ENCODE measurements around the gene TNNI3K. TPM values are rescaled to one million over a fixed set of nuclear protein-coding genes. Genes with fewer than 3 reads are reported as not detected.

Gene TNNI3K
- polyA plus RNA-seq, 1 experiment, result not detected

- H3K4me3 ChIP-seq (ENCODE audit: low read depth, low read length), result no peak overlapping the region
- no peaks in the 10 kb centered on the region for H3K27me3 ChIP-seq (ENCODE audit: control insufficient read depth, insufficient read depth, low read length)
- ChIA-PET POLR2A (no interaction called here), CTCF (interaction anchor here (1.6 kb wide), 1 partner anchor 10 kb away, joined by 4 read pairs; no protein-coding TSS in a partner anchor)
- TF ChIP-seq, protein P1, sequence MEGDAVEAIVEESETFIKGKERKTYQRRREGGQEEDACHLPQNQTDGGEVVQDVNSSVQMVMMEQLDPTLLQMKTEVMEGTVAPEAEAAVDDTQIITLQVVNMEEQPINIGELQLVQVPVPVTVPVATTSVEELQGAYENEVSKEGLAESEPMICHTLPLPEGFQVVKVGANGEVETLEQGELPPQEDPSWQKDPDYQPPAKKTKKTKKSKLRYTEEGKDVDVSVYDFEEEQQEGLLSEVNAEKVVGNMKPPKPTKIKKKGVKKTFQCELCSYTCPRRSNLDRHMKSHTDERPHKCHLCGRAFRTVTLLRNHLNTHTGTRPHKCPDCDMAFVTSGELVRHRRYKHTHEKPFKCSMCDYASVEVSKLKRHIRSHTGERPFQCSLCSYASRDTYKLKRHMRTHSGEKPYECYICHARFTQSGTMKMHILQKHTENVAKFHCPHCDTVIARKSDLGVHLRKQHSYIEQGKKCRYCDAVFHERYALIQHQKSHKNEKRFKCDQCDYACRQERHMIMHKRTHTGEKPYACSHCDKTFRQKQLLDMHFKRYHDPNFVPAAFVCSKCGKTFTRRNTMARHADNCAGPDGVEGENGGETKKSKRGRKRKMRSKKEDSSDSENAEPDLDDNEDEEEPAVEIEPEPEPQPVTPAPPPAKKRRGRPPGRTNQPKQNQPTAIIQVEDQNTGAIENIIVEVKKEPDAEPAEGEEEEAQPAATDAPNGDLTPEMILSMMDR (IDR thresholded peaks at IDR 0.05; ENCODE audit: insufficient read depth, low read depth, low read length), result no peak
- H3K36me3 ChIP-seq (ENCODE audit: control insufficient read depth, insufficient read depth, low read length), result no peaks in the 10 kb centered on the region
- no peak for DNase-seq (ENCODE audit: low read depth)
Observed at GRCh38 chr1:74592580-74593355, 357.6 kb downstream of the TNNI3K start.

Other genes with a start within 250 kb of the TNNI3K start
- 0.20 and 0.43 TPM in 2 replicates for gene LRRIQ3, start 37.2 kb upstream of the TNNI3K start, polyA plus RNA-seq (2011; rRNA removed)
- 6.2 and 11.9 TPM in 2 replicates for gene FPGT, start 37.1 kb upstream of the TNNI3K start, polyA plus RNA-seq (2011; rRNA removed)